Transverse colon (tissue), 4 donors: ENCODE data around the gene LCE5A. TPM values are rescaled to one million over a fixed set of nuclear protein-coding genes. Genes with fewer than 3 reads are reported as not detected.
A peak's percentile ranks its signal among the peaks of the same experiment; 100 is the strongest.

Experiments
- DNase-seq: peaks from one replicate; pipeline ENCODE4 v3.0.0-alpha.2; 2019
- H3K27ac ChIP-seq, 4 donors: fragments of 200-600 bp; sonication (generic); 2 replicates each; pipeline ENCODE4 v1.5.1; 2016 to 2018; ENCODE audit warnings: inconsistent platforms in 4 of 4
- H3K27me3 ChIP-seq: fragments of 200-600 bp; sonication (generic); 2 replicates; pipeline ENCODE4 v1.5.1; 2017; ENCODE audit warnings: inconsistent platforms
- H3K36me3 ChIP-seq, 4 donors: fragments of 200-600 bp; sonication (generic); 2 replicates each; pipeline ENCODE4 v1.5.1; 2017 to 2019; ENCODE audit warnings: inconsistent platforms in 4 of 4
- H3K4me1 ChIP-seq, 4 donors: fragments of 200-600 bp; sonication (generic); 2 replicates each; pipeline ENCODE4 v1.5.1; 2017 to 2020; ENCODE audit warnings: inconsistent platforms in 4 of 4
- H3K4me3 ChIP-seq, 4 donors: fragments of 200-600 bp; sonication (generic); 1 replicate in 1 of 4; 2 replicates in 3 of 4; pipeline versions ENCODE4 v1.5.1 to v1.6.1; 2017 to 2019; ENCODE audit warnings: inconsistent platforms in 4 of 4
- H3K9me3 ChIP-seq, 2 donors: fragments of 200-600 bp; sonication (generic); 2 replicates each; pipeline ENCODE4 v1.5.1; 2017 to 2019; ENCODE audit warnings: inconsistent platforms in 2 of 2
- EP300 ChIP-seq: sonication (generic); formaldehyde crosslinking; IDR thresholded peaks from one replicate; pipeline ENCODE4 v1.6.1; 2017; ENCODE audit warnings: antibody characterized with exemption, low read depth
- POLR2A ChIP-seq: fragments of 450-650 bp; IDR thresholded peaks from one replicate; pipeline ENCODE4 v1.6.1; 2016; ENCODE audit warnings: antibody characterized with exemption, mild to moderate bottlenecking, moderate library complexity
- POLR2AphosphoS5 ChIP-seq, 3 donors: sonication (generic); formaldehyde crosslinking; IDR thresholded peaks; one replicate each; pipeline ENCODE4 v1.6.1; 2016; ENCODE audit warnings: antibody characterized with exemption in 3 of 3
- WGBS, 2 donors: methylation state at CpG; one replicate each; pipeline ENCODE4 v1.1.5; 2018; ENCODE audit warnings: low coverage in 1 of 2; 5-methylcytosine and 5-hydroxymethylcytosine counted together
- in situ Hi-C, 4 donors: fragments of 200-750 bp; cut with MboI; loops; one replicate each; pipeline versions ENCODE4 v1.15.0 to v1.15.1; 2017; ENCODE audit warnings: low sequenced_read_pairs in 3 of 4, low pct_ligation_motif_present in 1 of 4, low pct_unique_long_range_greater_than_20kb in 1 of 4
- intact Hi-C: fragments of 100-400 bp; cut with DNase I; formaldehyde crosslinking; loops from one replicate; pipeline ENCODE4 v1.15.1; 2023; ENCODE audit warnings: low total_unique reads
- total RNA-seq, 4 donors: library from RNA; depleted of rRNA; stranded (reverse); fragments of >200 nt; gene quantifications; one replicate each; pipeline ENCODE4 v1.1.0, GENCODE V29; 2016
- TF ChIP-seq, protein P1 (sequence below), 5 experiments: fragments of 200-600 bp in 3 of 5; fragments of 450-650 bp in 2 of 5; sonication (generic) in 3 of 5; IDR thresholded peaks; 1 replicate in 2 of 5; 2 replicates in 3 of 5; pipeline ENCODE4 v1.5.1; 2016 to 2017; ENCODE audit warnings: antibody characterized with exemption in 5 of 5, inconsistent platforms in 3 of 5, mild to moderate bottlenecking in 2 of 5, moderate library complexity in 1 of 5

LCE5A gene
- total RNA-seq, 4 donors from 2014 or later, result not detected

DNA sequence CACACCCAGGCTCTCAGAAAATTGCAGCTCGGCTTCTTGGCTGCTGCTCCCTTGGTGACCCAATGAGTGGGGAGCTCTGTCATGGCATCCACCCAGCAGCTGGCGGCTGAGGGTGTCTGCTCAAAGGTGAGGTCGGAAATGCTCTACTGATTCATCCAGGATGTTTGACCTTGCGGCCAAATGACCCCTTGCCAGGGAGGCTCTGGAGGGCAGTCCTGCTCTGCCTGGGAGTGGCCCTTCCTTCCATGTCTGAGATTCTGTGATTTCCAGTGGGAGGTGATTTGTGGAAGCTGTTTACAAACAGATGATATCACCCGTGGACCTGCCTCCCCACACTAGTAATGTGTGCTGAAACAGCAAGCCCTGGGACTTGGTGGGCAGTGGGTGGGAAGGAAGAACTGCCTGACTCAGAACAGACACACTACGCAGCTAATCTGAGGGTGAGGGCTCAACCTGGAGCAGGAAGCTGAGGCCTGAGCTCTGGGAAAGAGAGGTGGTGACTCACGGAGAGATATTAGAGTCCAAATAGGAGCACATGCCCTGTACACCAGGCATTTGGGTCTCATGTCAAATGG lies 6.7 kb downstream of the LCE5A start:
- no peaks in the 10 kb centered on the region for H3K36me3 ChIP-seq
- TF ChIP-seq, protein P1, sequence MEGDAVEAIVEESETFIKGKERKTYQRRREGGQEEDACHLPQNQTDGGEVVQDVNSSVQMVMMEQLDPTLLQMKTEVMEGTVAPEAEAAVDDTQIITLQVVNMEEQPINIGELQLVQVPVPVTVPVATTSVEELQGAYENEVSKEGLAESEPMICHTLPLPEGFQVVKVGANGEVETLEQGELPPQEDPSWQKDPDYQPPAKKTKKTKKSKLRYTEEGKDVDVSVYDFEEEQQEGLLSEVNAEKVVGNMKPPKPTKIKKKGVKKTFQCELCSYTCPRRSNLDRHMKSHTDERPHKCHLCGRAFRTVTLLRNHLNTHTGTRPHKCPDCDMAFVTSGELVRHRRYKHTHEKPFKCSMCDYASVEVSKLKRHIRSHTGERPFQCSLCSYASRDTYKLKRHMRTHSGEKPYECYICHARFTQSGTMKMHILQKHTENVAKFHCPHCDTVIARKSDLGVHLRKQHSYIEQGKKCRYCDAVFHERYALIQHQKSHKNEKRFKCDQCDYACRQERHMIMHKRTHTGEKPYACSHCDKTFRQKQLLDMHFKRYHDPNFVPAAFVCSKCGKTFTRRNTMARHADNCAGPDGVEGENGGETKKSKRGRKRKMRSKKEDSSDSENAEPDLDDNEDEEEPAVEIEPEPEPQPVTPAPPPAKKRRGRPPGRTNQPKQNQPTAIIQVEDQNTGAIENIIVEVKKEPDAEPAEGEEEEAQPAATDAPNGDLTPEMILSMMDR (IDR thresholded peaks at IDR 0.05), result no peak
- TF ChIP-seq POLR2A (no peak), EP300 (no peak), POLR2AphosphoS5 (IDR thresholded peaks at IDR 0.05) (no peak)
- no peak for DNase-seq
- WGBS, 2 donors, result 0 to 70% methylated on average over 1 to 7 of the region's 7 CpGs
- no peaks in the 10 kb centered on the region for H3K9me3 ChIP-seq
- H3K4me1 ChIP-seq, result peaks cover 0 to 9% (median 8%) of the 10 kb centered on the region in 4 donors
- in situ Hi-C loops, result no loop called here
- H3K27me3 ChIP-seq, result peaks cover 48% of the 10 kb centered on the region
- H3K27ac ChIP-seq, result no peak overlapping the region
- intact Hi-C loops, result no loop called here
- H3K4me3 ChIP-seq, result no peak overlapping the region

DNA sequence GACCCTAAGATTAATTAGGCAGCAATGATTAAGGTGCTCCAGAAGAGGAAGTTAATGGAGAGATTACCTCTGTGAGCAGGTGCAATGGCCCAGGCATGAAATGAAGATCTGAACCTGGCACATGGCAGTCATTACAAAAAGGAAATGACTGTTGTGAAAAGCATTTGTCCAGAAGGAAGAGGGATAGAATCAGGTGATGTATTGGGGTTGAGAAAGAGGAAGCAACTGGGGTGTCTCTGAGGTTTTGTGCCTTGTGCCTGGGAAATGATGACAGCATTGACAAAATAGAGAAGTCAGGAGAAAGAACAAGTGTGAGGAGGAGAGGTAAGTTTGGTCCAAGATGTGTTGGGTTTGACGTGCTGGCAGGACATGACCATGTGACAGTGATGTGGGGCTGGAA lies 9.2 kb downstream of the LCE5A start:
- intact Hi-C loops, result no loop called here
- no peak for DNase-seq
- 20 to 55% methylated on average over 1 of the region's 1 CpG for WGBS, 2 donors
- Histone ChIP-seq H3K9me3 (no peaks in the 10 kb centered on the region), H3K27ac (no peak overlapping the region), H3K27me3 (peaks cover 31% of the 10 kb centered on the region), H3K4me1 (peaks cover 0 to 9% (median 8%) of the 10 kb centered on the region in 4 donors), H3K4me3 (no peak overlapping the region), H3K36me3 (no peaks in the 10 kb centered on the region)
- TF ChIP-seq, protein P1 (IDR thresholded peaks at IDR 0.05), result no peak
- TF ChIP-seq POLR2A (no peak), POLR2AphosphoS5 (IDR thresholded peaks at IDR 0.05) (no peak), EP300 (no peak)
- in situ Hi-C loops, result no loop called here

DNA sequence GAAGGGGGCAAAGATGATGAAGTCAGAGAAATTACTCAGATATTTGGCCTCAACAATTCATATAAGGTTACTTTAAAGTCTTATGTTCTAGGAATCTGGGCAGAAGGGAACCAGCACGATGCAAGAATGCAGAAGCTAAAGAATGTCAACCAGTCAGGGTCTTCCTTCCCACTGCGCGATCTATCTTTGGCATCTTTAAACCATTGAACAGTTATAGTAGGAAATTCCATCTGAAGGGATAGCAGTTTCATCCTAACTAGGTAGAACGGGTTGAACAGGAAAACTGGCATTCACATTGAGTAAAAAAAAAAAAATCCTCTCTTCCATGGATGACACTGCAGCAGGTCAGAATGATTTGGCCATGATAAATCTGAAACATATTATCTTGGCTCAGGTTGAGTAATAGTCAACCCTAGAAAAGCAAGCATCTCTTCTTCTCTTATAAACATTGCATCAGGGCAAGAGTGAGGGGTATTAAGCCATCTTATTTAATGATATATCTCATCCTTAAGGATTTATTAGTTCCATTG lies 10.0 kb downstream of the LCE5A start:
- in situ Hi-C loops, result no loop called here
- Histone ChIP-seq H3K27me3 (peaks cover 24% of the 10 kb centered on the region), H3K4me3 (no peak overlapping the region), H3K4me1 (peaks cover 0 to 2% (median 1%) of the 10 kb centered on the region in 4 donors), H3K27ac (no peak overlapping the region), H3K9me3 (no peaks in the 10 kb centered on the region), H3K36me3 (no peaks in the 10 kb centered on the region)
- 59 to 74% methylated on average over 3 to 4 of the region's 4 CpGs for WGBS, 2 donors
- no peak for DNase-seq
- intact Hi-C loops, result no loop called here
- TF ChIP-seq, protein P1 (IDR thresholded peaks at IDR 0.05), result no peak
- TF ChIP-seq POLR2A (no peak), POLR2AphosphoS5 (IDR thresholded peaks at IDR 0.05) (no peak), EP300 (no peak)

DNA sequence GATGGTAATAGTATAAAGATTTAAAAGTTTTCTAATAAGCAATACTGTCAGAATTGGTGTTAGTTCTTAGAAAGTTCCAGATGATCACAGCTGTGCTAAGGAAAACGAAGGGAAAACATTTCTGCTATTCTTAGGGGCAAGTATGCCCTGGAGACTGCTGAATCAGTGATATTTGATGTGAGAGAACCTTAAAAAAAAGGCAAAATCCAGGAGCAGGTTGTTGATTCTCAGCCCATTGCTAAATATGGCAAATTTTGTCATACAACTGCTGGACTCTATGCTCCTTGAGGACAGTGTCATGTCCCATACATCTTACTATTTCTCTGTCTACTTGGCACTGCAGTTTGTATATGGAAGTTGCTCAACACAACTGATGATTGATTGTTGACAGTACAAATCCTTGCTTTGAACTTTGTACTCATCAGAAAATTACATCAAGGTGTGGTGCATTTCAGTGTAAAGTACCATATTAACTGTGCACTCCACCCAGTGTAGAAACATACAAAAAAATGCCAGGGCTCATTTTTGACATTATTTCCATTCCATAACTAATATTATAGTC lies 14.6 kb downstream of the LCE5A start:
- no peaks in the 10 kb centered on the region for H3K4me1 ChIP-seq
- in situ Hi-C loops (no loop called here), intact Hi-C loops (no loop called here)
- H3K27me3 ChIP-seq, result peaks cover 5% of the 10 kb centered on the region
- 21% methylated on average over 1 of the region's 1 CpG; no CpG with 5 or more reads in 1 of the 2 donors for WGBS, 2 donors
- TF ChIP-seq EP300 (no peak), POLR2A (no peak), POLR2AphosphoS5 (IDR thresholded peaks at IDR 0.05) (peak in 1 of 3 donors; percentile 27)
- TF ChIP-seq, protein P1 (IDR thresholded peaks at IDR 0.05), result no peak
- no peak for DNase-seq
- no peak overlapping the region for H3K27ac ChIP-seq
- H3K4me3 ChIP-seq, result no peak overlapping the region
- no peaks in the 10 kb centered on the region for H3K9me3 ChIP-seq
- no peaks in the 10 kb centered on the region for H3K36me3 ChIP-seq
